Mucosa of descending colon (tissue), 3 donors: Measurements from ENCODE around the gene BICC1. TPM values are rescaled to one million over a fixed set of nuclear protein-coding genes. Genes with fewer than 3 reads are reported as not detected.

ENCODE experiments used
- ATAC-seq: fragments of 200-7000 bp; cut with Tn5 transposase; one replicate; pipeline ENCODE4 v1.9.1; 2020; ENCODE audit warnings: mild to moderate bottlenecking, moderate library complexity
- DNase-seq, 3 donors: peaks; one replicate each; pipeline ENCODE4 v3.0.0-alpha.2; 2020
- H3K36me3 ChIP-seq: fragments of 200-600 bp; one replicate; pipeline ENCODE4 v1.8.0; 2021; ENCODE audit warnings: low read depth, mild to moderate bottlenecking
- H3K4me1 ChIP-seq: fragments of 200-600 bp; one replicate; pipeline ENCODE4 v1.8.0; 2021; ENCODE audit warnings: low read depth, mild to moderate bottlenecking
- H3K4me3 ChIP-seq: fragments of 200-600 bp; one replicate; pipeline ENCODE4 v1.8.0; 2021; ENCODE audit warnings: mild to moderate bottlenecking
- H3K9me3 ChIP-seq: fragments of 200-600 bp; one replicate; pipeline ENCODE4 v1.8.0; 2021; ENCODE audit warnings: mild to moderate bottlenecking
- intact Hi-C, 2 donors: fragments of 100-400 bp; cut with DNase I in 1 of 2; cut with micrococcal nuclease in 1 of 2; formaldehyde crosslinking; loops; one replicate each; pipeline versions ENCODE4 v1.11.0 to v1.11.1; 2022; cut with DNase I, micrococcal nuclease
- total RNA-seq, 3 donors: library from RNA; stranded (reverse); fragmentation: NEBNext Ultra II Directional in 2 of 3; extraction: Animal tissue kit (Norgen Biotek cat#: 25700) in 2 of 3; gene quantifications; one replicate each; pipeline versions ENCODE4 v1.2.1 to v1.2.4, GENCODE V29; 2021 to 2023
- TF ChIP-seq, protein P1 (sequence below): fragments of 200-600 bp; IDR thresholded peaks from one replicate; pipeline ENCODE4 v1.8.0; 2022; ENCODE audit warnings: antibody characterized with exemption, mild to moderate bottlenecking
- donor health status: DM: no; HTN: no; CAD: no; lungs with moderate emphysema.
- donor health status: DM: no; HTN: no; CAD: no.
- donor health status: DM: no; HTN: yes; CAD: no.

The BICC1 gene
- total RNA-seq, 3 donors from 2014 or later = 1.1 to 5.9 (median 3.5) TPM

- TF ChIP-seq, protein P1, sequence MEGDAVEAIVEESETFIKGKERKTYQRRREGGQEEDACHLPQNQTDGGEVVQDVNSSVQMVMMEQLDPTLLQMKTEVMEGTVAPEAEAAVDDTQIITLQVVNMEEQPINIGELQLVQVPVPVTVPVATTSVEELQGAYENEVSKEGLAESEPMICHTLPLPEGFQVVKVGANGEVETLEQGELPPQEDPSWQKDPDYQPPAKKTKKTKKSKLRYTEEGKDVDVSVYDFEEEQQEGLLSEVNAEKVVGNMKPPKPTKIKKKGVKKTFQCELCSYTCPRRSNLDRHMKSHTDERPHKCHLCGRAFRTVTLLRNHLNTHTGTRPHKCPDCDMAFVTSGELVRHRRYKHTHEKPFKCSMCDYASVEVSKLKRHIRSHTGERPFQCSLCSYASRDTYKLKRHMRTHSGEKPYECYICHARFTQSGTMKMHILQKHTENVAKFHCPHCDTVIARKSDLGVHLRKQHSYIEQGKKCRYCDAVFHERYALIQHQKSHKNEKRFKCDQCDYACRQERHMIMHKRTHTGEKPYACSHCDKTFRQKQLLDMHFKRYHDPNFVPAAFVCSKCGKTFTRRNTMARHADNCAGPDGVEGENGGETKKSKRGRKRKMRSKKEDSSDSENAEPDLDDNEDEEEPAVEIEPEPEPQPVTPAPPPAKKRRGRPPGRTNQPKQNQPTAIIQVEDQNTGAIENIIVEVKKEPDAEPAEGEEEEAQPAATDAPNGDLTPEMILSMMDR = no peak
- ATAC-seq = no peak
- DNase-seq = no peak
- peaks cover 14% of the 10 kb centered on the region for H3K4me1 ChIP-seq
- intact Hi-C loops = no loop called here
- no peaks in the 10 kb centered on the region for H3K36me3 ChIP-seq
- no peak overlapping the region for H3K4me3 ChIP-seq
- no peaks in the 10 kb centered on the region for H3K9me3 ChIP-seq
Observed at GRCh38 chr10:58779594-58779993, 266.9 kb downstream of the BICC1 start.

DNA sequence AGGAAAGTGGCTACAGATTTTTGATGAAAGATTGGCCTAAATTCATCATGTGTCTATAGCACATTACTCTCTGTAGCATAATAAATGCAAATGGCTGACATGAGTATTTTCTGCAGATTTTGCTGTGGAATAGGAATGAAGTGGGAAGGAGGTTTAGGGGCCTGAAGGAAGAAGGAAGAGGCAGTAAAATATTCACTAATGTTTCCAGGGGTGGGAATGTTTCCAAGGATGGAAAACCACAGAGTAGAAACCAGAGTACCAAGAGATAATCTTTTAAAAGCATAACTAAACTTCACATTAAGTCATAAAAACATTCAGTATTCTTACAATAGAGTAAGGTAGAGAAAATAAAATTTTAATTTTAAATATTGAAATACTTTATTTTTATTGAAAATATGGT lies 267.8 kb downstream of the BICC1 start:
- Histone ChIP-seq H3K9me3 (no peaks in the 10 kb centered on the region), H3K36me3 (no peaks in the 10 kb centered on the region), H3K4me3 (no peak overlapping the region), H3K4me1 (peaks cover 14% of the 10 kb centered on the region)
- TF ChIP-seq, protein P1 = no peak
- intact Hi-C loops = no loop called here
- DNase-seq (no peak), ATAC-seq (no peak)

GRCh38 chr10:58781873-58782488 lies 269.3 kb downstream of the BICC1 start:
- DNase-seq = peak in 1 of 3 donors; percentile 41

DNA sequence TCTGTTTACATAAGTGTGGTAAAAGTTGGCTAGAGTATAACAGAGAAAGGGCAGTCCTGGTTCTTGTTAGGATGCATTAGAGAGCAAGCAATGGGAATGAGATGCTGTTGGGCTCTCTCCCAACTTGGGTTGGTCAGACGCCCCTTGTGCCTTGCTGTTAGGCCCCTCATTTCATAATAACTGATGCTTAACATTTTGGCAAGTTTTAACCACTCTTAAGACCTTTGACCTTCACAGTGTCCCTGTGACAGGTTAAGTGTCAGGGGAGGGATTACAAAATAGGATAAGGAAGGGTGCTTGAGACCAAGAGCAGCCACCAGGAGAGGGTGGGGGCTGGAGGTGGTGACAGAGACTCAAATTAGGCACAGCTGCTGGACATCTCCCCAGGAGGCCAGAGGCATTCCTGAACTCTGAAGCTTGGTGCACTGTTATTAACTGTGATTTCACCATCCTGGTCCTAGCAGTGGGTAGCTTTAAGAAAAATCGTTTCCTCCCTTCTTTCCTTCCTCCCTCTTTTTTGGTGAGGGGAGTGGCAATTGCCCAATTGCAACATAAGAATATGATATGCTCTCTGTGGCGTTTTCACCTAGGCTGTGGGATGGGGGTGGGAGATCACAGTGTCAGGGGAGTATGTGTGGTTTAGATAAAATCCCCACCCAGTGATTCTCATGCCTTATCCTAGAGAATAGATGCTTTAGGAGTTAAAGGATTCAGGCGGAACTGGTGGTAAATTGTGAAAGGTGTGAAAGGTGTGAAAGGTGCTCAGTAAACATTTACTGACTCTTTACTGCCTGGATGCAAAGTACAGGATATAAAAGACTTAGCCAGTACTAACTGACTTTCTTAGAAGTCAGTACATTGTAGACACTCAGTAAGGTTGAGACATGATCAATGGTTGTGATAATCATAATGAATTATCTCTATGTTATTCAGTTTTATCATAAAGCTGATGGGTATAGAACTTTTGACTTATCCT lies 270.5 kb downstream of the BICC1 start:
- no peak overlapping the region for H3K4me3 ChIP-seq
- DNase-seq = peak in 2 of 3 donors; percentile 13 to 54
- TF ChIP-seq, protein P1 = no peak
- intact Hi-C loops = no loop called here
- H3K9me3 ChIP-seq = no peaks in the 10 kb centered on the region
- peaks cover 14% of the 10 kb centered on the region for H3K4me1 ChIP-seq
- no peaks in the 10 kb centered on the region for H3K36me3 ChIP-seq
- peak; percentile 94 for ATAC-seq

More at GRCh38 chr10:58781873-58782488, 269.3 kb downstream of the BICC1 start:
- Histone ChIP-seq H3K9me3 (no peaks in the 10 kb centered on the region), H3K36me3 (no peaks in the 10 kb centered on the region), H3K4me3 (no peak overlapping the region), H3K4me1 (peaks cover 14% of the 10 kb centered on the region)
- intact Hi-C loops = no loop called here
- ATAC-seq = peak; percentile 36
- TF ChIP-seq, protein P1 = peak; percentile 21

GRCh38 chr10:58784361-58784760 lies 271.7 kb downstream of the BICC1 start:
- Histone ChIP-seq H3K9me3 (no peaks in the 10 kb centered on the region), H3K36me3 (no peaks in the 10 kb centered on the region), H3K4me1 (peaks cover 14% of the 10 kb centered on the region), H3K4me3 (no peak overlapping the region)
- no peak for ATAC-seq
- TF ChIP-seq, protein P1 = no peak
- intact Hi-C loops = no loop called here
- no peak for DNase-seq
